DND-41 (cell line): ENCODE measurements around the gene TMEM150C.

Experiments used
- ATAC-seq: fragments of 200-7000 bp; cut with Tn5 transposase; 3 replicates; pipeline ENCODE4 v1.9.1; 2021; ENCODE audit warnings: low read depth; ENCODE audit not compliant: insufficient read depth
- DNase-seq: peaks from one replicate; pipeline ENCODE4 v3.0.0-alpha.2; 2020
- H2AFZ ChIP-seq: 2 replicates; pipeline ENCODE4 v1.6.0; 2012; ENCODE audit warnings: low read depth, low read length
- H3K27ac ChIP-seq: 2 replicates; pipeline ENCODE4 v1.5.1; 2012; ENCODE audit warnings: low read length, inconsistent platforms
- H3K27me3 ChIP-seq: fragments of 200-600 bp; sonication (generic); 2 replicates; pipeline ENCODE4 v1.6.0; 2012; ENCODE audit warnings: low read length, mild to moderate bottlenecking, inconsistent platforms; ENCODE audit not compliant: insufficient read depth, poor library complexity
- H3K36me3 ChIP-seq: 2 replicates; pipeline ENCODE4 v1.5.1; 2012; ENCODE audit warnings: low read length, inconsistent platforms; ENCODE audit not compliant: insufficient read depth
- H3K4me1 ChIP-seq: 2 replicates; pipeline ENCODE4 v1.5.1; 2012; ENCODE audit warnings: mild to moderate bottlenecking, low read length; ENCODE audit not compliant: insufficient read depth
- H3K4me2 ChIP-seq: 2 replicates; pipeline ENCODE4 v1.6.0; 2012; ENCODE audit warnings: mild to moderate bottlenecking, moderate library complexity, low read length, inconsistent platforms; ENCODE audit not compliant: insufficient read depth
- H3K4me3 ChIP-seq, 2 experiments: fragments of 200-600 bp in 1 of 2; shearing (Covaris generic) in 1 of 2; 2 replicates each; pipeline ENCODE4 v1.5.1; 2012 to 2016; ENCODE audit warnings: inconsistent platforms in 2 of 2, low read length in 2 of 2, mild to moderate bottlenecking in 2 of 2, low read depth in 1 of 2, moderate library complexity in 1 of 2
- H3K79me2 ChIP-seq: 2 replicates; pipeline ENCODE4 v1.6.0; 2012; ENCODE audit warnings: low read length, inconsistent platforms; ENCODE audit not compliant: insufficient read depth
- H3K9ac ChIP-seq: 2 replicates; pipeline ENCODE4 v1.6.0; 2012; ENCODE audit warnings: low read depth, mild to moderate bottlenecking, inconsistent platforms, low read length, moderate library complexity
- H3K9me3 ChIP-seq: 2 replicates; pipeline ENCODE4 v1.5.1; 2012; ENCODE audit warnings: low read length, moderate library complexity, mild to moderate bottlenecking, inconsistent platforms; ENCODE audit not compliant: insufficient read depth, severe bottlenecking
- H4K20me1 ChIP-seq: 2 replicates; pipeline ENCODE4 v1.6.0; 2012; ENCODE audit warnings: low read length; ENCODE audit not compliant: insufficient read depth
- EZH2 ChIP-seq: IDR thresholded peaks from 3 replicates; pipeline ENCODE4 v1.6.1; 2012; ENCODE audit warnings: borderline replicate concordance, low read depth, mild to moderate bottlenecking, moderate library complexity, low read length, inconsistent platforms; ENCODE audit not compliant: severe bottlenecking
- TF ChIP-seq, protein P1 (sequence below): IDR thresholded peaks from 2 replicates; pipeline ENCODE4 v1.5.1; 2012; ENCODE audit warnings: borderline replicate concordance, low read length, moderate library complexity, mild to moderate bottlenecking; ENCODE audit not compliant: poor library complexity, severe bottlenecking; ENCODE audit errors: extremely low read depth

Gene TMEM150C

DNA sequence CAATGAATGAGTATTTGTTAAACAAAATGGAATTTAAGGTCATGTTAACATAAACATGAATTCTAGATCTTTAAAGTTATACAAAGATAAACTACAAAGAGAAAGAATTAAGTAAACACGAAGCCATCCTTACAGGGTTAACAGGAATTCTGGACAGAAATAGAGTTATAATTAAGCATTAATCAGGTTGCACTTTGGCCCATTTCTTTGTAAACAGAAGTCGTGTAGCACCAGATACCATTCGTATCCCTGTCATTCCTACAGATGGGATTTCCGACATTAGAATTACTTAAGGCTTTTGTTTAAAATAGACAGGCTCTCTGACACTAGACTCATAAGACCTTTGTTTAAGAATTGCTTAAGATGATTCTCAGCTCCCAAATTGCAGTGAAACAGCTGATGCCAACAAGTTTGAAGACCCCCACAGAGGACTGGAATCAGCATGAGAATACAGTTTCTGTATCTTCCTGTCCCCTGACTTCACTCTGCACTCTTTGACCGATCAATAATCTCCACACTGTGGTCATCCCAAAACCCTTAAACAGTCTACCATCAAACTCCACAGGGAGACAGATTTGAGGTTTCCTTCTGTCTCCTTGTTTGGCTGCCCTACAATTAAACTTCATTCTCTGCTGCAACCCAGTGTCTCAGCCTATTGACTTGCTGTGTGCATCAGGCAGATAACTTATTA is 22.3 kb upstream of the TMEM150C start:
- Histone ChIP-seq H3K9me3 (no peaks in the 10 kb centered on the region), H3K4me3 (no peak overlapping the region), H4K20me1 (no peaks in the 10 kb centered on the region), H3K4me1 (no peaks in the 10 kb centered on the region), H3K27ac (no peak overlapping the region), H3K36me3 (no peaks in the 10 kb centered on the region), H3K4me2 (no peak overlapping the region), H3K9ac (no peak overlapping the region), H2AFZ (no peak overlapping the region), H3K27me3 (no peaks in the 10 kb centered on the region), H3K79me2 (no peaks in the 10 kb centered on the region)
- TF ChIP-seq EZH2: no peak
- TF ChIP-seq, protein P1, sequence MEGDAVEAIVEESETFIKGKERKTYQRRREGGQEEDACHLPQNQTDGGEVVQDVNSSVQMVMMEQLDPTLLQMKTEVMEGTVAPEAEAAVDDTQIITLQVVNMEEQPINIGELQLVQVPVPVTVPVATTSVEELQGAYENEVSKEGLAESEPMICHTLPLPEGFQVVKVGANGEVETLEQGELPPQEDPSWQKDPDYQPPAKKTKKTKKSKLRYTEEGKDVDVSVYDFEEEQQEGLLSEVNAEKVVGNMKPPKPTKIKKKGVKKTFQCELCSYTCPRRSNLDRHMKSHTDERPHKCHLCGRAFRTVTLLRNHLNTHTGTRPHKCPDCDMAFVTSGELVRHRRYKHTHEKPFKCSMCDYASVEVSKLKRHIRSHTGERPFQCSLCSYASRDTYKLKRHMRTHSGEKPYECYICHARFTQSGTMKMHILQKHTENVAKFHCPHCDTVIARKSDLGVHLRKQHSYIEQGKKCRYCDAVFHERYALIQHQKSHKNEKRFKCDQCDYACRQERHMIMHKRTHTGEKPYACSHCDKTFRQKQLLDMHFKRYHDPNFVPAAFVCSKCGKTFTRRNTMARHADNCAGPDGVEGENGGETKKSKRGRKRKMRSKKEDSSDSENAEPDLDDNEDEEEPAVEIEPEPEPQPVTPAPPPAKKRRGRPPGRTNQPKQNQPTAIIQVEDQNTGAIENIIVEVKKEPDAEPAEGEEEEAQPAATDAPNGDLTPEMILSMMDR: no peak
- DNase-seq (no peak), ATAC-seq (no peak)

DNA sequence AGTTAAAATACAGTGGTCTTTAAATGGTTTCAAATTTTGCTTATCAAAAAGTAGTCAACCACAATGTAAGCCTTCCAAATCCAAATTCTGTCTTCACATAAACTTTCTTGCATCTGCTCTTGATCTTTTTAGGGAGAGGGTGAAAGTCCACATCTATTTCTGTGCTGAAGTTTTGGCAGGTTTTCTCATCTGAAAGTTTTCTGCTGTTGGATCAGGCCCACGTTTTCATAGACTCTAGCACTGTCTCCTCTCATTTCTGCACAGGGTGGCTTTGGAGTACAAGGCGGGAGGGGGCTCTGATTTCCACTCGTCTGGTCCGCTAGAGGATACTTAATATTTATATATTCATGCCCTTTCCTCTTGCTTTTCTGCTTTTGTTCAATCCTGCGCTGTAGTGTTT is 18.1 kb upstream of the TMEM150C start:
- Histone ChIP-seq H3K4me1 (no peaks in the 10 kb centered on the region), H3K4me2 (no peak overlapping the region), H3K36me3 (no peaks in the 10 kb centered on the region), H3K27ac (no peak overlapping the region), H3K79me2 (no peaks in the 10 kb centered on the region), H2AFZ (no peak overlapping the region), H3K4me3 (no peak overlapping the region), H3K27me3 (no peaks in the 10 kb centered on the region), H3K9ac (no peak overlapping the region), H3K9me3 (no peaks in the 10 kb centered on the region), H4K20me1 (no peaks in the 10 kb centered on the region)
- TF ChIP-seq EZH2: no peak
- TF ChIP-seq, protein P1: no peak
- no peak for ATAC-seq
- DNase-seq: no peak

DNA sequence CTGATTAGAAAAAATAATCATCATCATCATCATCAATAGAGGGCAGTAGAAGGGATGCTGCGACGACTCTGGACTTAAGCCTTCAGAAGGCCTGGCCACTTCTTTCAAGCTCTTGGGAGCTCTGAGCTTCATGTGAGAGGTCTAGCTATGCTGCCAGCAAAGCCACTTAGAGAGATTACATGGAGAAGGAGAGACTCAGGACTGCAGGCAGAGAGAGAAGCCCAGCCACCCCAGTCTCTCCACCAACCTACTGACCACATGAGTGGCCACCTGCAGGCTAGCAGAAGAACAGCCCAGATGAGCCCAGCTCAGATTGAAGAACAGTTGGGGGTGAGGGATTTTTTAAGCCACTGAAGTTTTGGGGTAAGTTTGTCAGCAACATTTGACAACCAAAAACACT is 17.1 kb upstream of the TMEM150C start:
- no peak overlapping the region for H3K4me2 ChIP-seq
- DNase-seq (no peak), ATAC-seq (no peak)

More for the DNA sequence above, 17.1 kb upstream of the TMEM150C start:
- no peak overlapping the region for H3K9ac ChIP-seq
- no peak overlapping the region for H3K27ac ChIP-seq
- no peaks in the 10 kb centered on the region for H3K36me3 ChIP-seq
- no peaks in the 10 kb centered on the region for H4K20me1 ChIP-seq
- H3K27me3 ChIP-seq: no peaks in the 10 kb centered on the region
- no peaks in the 10 kb centered on the region for H3K9me3 ChIP-seq
- no peaks in the 10 kb centered on the region for H3K79me2 ChIP-seq
- H3K4me1 ChIP-seq: no peaks in the 10 kb centered on the region
- no peak for TF ChIP-seq EZH2
- TF ChIP-seq, protein P1: no peak
- H2AFZ ChIP-seq: no peak overlapping the region
- H3K4me3 ChIP-seq: no peak overlapping the region
